ENCODE results near the gene FOXP2. TPM values are rescaled to one million over a fixed set of nuclear protein-coding genes. Genes with fewer than 3 reads are reported as not detected.

FOXP2 gene
- total RNA-seq, 1 experiment from 2014 or later, result 0.17 TPM

- TF ChIP-seq, protein P1, sequence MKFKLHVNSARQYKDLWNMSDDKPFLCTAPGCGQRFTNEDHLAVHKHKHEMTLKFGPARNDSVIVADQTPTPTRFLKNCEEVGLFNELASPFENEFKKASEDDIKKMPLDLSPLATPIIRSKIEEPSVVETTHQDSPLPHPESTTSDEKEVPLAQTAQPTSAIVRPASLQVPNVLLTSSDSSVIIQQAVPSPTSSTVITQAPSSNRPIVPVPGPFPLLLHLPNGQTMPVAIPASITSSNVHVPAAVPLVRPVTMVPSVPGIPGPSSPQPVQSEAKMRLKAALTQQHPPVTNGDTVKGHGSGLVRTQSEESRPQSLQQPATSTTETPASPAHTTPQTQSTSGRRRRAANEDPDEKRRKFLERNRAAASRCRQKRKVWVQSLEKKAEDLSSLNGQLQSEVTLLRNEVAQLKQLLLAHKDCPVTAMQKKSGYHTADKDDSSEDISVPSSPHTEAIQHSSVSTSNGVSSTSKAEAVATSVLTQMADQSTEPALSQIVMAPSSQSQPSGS (CRISPR knock-in tag; IDR thresholded peaks at IDR 0.05; ENCODE audit: borderline replicate concordance, low read depth), result no peak
- TF ChIP-seq, protein P2, sequence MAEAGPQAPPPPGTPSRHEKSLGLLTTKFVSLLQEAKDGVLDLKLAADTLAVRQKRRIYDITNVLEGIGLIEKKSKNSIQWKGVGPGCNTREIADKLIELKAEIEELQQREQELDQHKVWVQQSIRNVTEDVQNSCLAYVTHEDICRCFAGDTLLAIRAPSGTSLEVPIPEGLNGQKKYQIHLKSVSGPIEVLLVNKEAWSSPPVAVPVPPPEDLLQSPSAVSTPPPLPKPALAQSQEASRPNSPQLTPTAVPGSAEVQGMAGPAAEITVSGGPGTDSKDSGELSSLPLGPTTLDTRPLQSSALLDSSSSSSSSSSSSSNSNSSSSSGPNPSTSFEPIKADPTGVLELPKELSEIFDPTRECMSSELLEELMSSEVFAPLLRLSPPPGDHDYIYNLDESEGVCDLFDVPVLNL (CRISPR knock-in tag; IDR thresholded peaks at IDR 0.05; ENCODE audit: borderline replicate concordance, low read depth), result no peak
- no peak for TF ChIP-seq ZNF138 (CRISPR knock-in tag; conservative IDR thresholded peaks at IDR 0.05)
Observed at GRCh38 chr7:114416129-114416990, 1.7 kb downstream of the FOXP2 start (continued).

DNA sequence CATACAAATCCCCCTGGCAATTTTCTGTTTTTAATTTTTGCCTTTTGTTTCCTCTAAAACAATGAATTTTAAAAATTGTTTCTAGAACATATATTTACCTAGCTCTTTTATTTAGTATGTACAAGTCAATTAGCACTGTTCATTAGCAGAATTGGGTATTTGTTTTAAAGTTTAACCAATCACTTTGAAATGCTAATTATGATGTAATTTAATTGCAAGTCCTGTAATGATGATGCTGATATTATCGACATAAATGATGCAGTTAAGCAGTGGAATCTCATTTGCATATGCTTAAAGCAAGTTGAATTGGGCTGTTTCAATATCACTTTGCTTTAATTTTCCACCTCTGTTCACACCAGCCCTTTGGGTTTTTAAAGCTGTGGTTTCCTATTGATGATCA is 2.7 kb downstream of the FOXP2 start:
- Mint-ChIP-seq H3K27ac (no peak overlapping the region), H3K4me1 (peaks cover 12% of the 10 kb centered on the region), H3K36me3 (no peaks in the 10 kb centered on the region), H3K4me3 (no peak overlapping the region), H3K27me3 (ENCODE audit: low read depth) (no peaks in the 10 kb centered on the region), H3K9me3 (no peaks in the 10 kb centered on the region)
- ChIA-PET CTCF (no interaction called here), POLR2A (no interaction called here)
- TF ChIP-seq NR2C2 (CRISPR knock-in tag; IDR thresholded peaks at IDR 0.05), result no peak
- no peak for TF ChIP-seq SMAD3 (CRISPR knock-in tag; IDR thresholded peaks at IDR 0.05; ENCODE audit: borderline replicate concordance)
- TF ChIP-seq ZNF423 (CRISPR knock-in tag; IDR thresholded peaks at IDR 0.05), result no peak
- TF ChIP-seq SOX15 (CRISPR knock-in tag; IDR thresholded peaks at IDR 0.05), result no peak
- TF ChIP-seq SMAD4 (CRISPR knock-in tag; IDR thresholded peaks at IDR 0.05), result no peak
- TF ChIP-seq ZSCAN18 (CRISPR knock-in tag; IDR thresholded peaks at IDR 0.05), result no peak
- TF ChIP-seq, protein P2 (CRISPR knock-in tag; IDR thresholded peaks at IDR 0.05; ENCODE audit: borderline replicate concordance, low read depth), result no peak
- no peak for TF ChIP-seq FOXJ3 (CRISPR knock-in tag; IDR thresholded peaks at IDR 0.05; ENCODE audit: borderline replicate concordance)
- ATAC-seq (no peak), DNase-seq (ENCODE audit: low spot score) (no peak)

- TF ChIP-seq, protein P3, sequence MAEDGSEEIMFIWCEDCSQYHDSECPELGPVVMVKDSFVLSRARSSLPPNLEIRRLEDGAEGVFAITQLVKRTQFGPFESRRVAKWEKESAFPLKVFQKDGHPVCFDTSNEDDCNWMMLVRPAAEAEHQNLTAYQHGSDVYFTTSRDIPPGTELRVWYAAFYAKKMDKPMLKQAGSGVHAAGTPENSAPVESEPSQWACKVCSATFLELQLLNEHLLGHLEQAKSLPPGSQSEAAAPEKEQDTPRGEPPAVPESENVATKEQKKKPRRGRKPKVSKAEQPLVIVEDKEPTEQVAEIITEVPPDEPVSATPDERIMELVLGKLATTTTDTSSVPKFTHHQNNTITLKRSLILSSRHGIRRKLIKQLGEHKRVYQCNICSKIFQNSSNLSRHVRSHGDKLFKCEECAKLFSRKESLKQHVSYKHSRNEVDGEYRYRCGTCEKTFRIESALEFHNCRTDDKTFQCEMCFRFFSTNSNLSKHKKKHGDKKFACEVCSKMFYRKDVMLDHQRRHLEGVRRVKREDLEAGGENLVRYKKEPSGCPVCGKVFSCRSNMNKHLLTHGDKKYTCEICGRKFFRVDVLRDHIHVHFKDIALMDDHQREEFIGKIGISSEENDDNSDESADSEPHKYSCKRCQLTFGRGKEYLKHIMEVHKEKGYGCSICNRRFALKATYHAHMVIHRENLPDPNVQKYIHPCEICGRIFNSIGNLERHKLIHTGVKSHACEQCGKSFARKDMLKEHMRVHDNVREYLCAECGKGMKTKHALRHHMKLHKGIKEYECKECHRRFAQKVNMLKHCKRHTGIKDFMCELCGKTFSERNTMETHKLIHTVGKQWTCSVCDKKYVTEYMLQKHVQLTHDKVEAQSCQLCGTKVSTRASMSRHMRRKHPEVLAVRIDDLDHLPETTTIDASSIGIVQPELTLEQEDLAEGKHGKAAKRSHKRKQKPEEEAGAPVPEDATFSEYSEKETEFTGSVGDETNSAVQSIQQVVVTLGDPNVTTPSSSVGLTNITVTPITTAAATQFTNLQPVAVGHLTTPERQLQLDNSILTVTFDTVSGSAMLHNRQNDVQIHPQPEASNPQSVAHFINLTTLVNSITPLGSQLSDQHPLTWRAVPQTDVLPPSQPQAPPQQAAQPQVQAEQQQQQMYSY (CRISPR knock-in tag; IDR thresholded peaks at IDR 0.05), result no peak
- TF ChIP-seq SP1 (CRISPR knock-in tag; conservative IDR thresholded peaks at IDR 0.05), result no peak
- no peak for TF ChIP-seq ZMAT4 (CRISPR knock-in tag; IDR thresholded peaks at IDR 0.05)
- no peak for TF ChIP-seq ZNF317 (CRISPR knock-in tag; IDR thresholded peaks at IDR 0.05; ENCODE audit: borderline replicate concordance, low read depth)
- TF ChIP-seq CREB1 (CRISPR knock-in tag; IDR thresholded peaks at IDR 0.05), result no peak
- POLR2A ChIA-PET, result no interaction called here
- Mint-ChIP-seq H3K36me3 (no peaks in the 10 kb centered on the region), H3K9me3 (no peaks in the 10 kb centered on the region), H3K4me3 (no peak overlapping the region), H3K27ac (no peak overlapping the region), H3K4me1 (peaks cover 12% of the 10 kb centered on the region), H3K27me3 (ENCODE audit: low read depth) (no peaks in the 10 kb centered on the region)
- CTCF ChIA-PET, result interaction anchor here (1.0 to 1.2 kb wide), 2 partner anchors 9 to 337 kb away, joined by 4 read pairs; no protein-coding TSS in a partner anchor
- DNase-seq (ENCODE audit: low spot score) (no peak), ATAC-seq (no peak)
Observed at GRCh38 chr7:114418117-114418516, 3.5 kb downstream of the FOXP2 start.

Data from WTC11 (cell line).